Measurements from ENCODE around the gene GMCL1. TPM values are rescaled to one million over a fixed set of nuclear protein-coding genes. Genes with fewer than 3 reads are reported as not detected.

GMCL1 gene
- total RNA-seq, 1 donor, result 9.7 TPM

DNA sequence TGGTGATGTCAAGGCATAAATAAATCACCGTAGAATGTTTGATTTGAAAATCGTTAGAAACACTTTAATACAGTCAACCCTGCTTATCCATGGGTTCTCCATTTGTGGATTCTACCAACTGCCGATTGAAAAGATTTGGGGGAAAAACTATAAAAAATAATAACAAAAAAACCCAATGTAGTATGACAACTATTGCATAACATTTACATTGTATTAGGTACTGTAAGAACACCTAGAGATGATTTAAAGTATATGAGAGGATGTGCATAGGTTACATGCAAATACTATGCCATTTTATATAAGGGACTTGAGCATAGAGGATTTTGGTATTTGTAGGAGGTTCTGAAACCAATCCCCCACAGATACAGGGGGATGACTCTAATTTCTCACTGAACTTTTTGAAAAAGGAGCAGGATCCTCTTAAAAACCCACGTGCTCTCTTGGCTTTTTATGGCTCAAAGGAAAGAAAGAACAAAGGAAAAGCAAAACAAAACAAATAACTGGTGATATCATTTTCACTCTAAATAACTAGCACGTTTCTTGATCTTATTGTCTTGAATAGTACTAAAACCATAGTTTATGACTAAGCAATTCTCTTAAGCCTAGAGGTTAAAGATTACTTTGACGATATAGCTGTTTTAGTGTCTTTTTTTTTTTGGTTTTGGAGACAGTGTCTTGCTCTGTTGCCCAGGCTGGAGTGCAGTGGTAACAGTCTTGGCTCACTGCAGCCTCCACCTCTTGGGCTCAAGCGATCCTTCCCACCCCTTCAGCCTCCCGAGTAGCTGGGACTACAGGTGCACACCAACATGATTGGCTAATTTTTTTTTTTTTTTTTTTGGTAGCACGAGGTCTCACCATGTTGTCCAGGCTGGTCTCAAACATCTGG lies 17.0 kb downstream of the GMCL1 start:
- DNase-seq (ENCODE audit: low read depth), result no peak
- no peak overlapping the region for H3K4me3 ChIP-seq (ENCODE audit: low read depth, low read length)
- TF ChIP-seq, protein P1, sequence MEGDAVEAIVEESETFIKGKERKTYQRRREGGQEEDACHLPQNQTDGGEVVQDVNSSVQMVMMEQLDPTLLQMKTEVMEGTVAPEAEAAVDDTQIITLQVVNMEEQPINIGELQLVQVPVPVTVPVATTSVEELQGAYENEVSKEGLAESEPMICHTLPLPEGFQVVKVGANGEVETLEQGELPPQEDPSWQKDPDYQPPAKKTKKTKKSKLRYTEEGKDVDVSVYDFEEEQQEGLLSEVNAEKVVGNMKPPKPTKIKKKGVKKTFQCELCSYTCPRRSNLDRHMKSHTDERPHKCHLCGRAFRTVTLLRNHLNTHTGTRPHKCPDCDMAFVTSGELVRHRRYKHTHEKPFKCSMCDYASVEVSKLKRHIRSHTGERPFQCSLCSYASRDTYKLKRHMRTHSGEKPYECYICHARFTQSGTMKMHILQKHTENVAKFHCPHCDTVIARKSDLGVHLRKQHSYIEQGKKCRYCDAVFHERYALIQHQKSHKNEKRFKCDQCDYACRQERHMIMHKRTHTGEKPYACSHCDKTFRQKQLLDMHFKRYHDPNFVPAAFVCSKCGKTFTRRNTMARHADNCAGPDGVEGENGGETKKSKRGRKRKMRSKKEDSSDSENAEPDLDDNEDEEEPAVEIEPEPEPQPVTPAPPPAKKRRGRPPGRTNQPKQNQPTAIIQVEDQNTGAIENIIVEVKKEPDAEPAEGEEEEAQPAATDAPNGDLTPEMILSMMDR (IDR thresholded peaks at IDR 0.05; ENCODE audit: insufficient read depth, low read length), result no peak

DNA sequence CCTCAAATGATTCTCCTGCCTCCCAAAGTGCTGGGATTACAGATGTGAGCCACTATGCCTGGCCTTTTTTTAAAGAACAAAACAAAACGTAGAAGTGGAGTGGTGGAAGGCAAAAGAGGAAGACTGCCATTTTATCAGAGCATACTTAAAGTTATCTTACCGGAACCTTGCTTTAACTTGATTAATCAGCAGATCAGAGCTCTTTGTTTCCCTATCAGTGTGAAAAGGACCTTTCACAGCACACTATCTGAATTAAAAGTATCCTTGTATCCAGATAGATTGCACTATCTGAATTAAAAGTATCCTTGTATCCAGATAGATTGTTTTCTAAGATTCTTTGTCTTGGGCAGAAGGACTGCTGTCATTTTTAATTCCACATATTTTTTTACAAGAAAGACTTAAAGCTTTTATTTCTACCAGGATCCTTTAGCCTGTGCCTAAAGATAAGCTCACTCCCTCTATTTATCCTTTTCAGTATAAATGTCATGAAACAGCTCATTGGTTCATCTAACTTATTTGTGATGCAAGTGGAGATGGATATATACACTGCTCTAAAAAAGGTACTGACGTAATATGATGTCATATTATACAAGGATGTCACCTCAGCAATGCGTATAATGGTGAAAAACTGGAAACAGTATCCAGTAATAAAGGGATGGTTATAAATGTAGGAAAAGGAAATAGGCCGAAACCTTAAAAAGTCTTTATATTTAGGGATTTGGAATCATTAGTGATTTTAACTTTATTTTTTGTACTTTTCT lies 17.8 kb downstream of the GMCL1 start:
- DNase-seq (ENCODE audit: low read depth), result no peak
- H3K4me3 ChIP-seq (ENCODE audit: low read depth, low read length), result no peak overlapping the region
- TF ChIP-seq, protein P1 (IDR thresholded peaks at IDR 0.05; ENCODE audit: insufficient read depth, low read length), result no peak

DNA sequence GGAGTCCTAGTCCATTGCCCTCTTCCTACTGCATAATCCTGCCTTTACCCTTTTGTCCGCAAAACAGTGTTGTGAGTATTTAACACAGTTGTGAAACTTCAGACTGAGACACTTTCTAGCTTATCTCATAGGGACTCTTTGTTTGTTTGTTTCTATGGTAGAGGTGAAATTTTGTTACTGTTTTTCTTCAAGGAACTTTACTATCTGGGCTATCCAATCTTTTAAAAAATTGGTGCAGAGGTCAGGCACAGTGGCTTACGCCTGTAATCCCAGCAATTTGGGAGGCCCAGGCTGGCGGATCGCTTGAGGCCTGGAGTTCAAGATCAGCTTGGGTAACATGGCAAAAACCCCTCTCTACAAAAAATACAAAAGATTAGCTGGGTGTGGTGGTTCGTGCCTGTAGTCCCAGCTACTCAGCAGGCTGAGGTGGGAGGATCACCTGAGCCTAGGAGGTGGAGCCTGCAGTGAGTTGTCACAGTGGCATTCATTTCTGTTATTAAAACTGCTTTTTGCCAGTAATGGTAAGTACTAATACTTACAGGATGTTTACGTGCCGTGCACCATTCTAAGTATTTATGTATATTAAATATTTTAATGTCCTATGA lies 18.8 kb downstream of the GMCL1 start:
- H3K4me3 ChIP-seq (ENCODE audit: low read depth, low read length), result no peak overlapping the region
- TF ChIP-seq, protein P1 (IDR thresholded peaks at IDR 0.05; ENCODE audit: insufficient read depth, low read length), result no peak
- DNase-seq (ENCODE audit: low read depth), result no peak

DNA sequence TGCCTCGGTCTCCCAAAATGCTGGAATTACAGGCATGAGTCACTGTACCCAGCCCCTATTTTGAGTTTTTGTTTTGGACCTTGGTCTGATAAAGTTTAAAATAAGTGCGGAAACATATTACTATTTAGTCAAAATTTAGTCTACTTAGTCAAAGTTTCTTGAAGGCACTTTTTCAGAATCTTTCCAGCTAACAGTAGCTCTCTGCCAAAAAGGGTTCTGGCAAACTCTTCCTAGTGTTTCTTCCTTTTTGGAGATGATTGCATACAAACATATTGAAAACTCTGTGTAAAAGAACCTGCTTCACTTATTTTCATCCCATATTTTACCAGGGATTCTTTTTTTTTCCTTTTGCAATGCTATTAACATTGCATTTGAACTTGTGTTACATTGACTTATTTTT lies 28.8 kb downstream of the GMCL1 start:
- TF ChIP-seq, protein P1 (IDR thresholded peaks at IDR 0.05; ENCODE audit: insufficient read depth, low read length), result no peak
- no peak for DNase-seq (ENCODE audit: low read depth)
- H3K4me3 ChIP-seq (ENCODE audit: low read depth, low read length), result no peak overlapping the region

DNA sequence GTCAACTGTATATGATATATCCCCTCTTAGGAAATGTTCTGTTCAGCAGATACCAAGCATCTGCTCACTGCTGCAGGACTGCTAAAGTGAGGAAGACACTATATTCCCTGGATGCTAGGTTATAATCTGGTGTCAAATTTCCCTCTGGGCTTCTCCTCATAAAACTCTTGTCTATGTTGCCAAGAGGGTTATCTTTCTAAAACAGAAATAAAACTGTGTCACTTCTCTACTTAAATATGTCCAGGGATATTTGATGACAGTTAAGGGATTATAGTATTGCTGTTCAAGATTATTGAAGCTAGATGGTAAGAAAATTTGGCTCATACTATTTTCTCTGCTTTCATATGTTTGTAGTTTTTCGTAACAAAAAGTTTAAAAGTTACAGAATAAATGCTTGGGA lies 33.8 kb downstream of the GMCL1 start:
- DNase-seq (ENCODE audit: low read depth), result no peak
- H3K4me3 ChIP-seq (ENCODE audit: low read depth, low read length), result no peak overlapping the region
- TF ChIP-seq, protein P1 (IDR thresholded peaks at IDR 0.05; ENCODE audit: insufficient read depth, low read length), result no peak

DNA sequence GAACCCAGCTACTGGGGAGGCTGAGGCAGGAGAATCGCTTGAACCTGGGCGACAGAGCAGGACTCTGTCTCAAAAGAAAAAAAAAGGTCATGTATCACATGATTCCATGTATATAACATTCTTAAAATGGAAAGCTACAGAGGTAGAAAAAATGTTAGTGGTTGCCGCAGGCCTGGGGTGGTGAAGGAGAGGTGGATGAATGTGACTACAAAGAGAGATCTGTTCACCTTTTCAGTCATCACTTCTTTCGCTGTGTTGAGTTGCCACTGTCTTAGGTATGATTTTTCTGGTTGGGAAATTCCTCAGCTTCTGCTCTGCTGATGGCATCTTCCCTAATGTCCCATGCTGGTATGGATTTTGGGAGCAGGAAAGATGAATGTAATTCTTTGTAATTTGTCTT lies 59.0 kb downstream of the GMCL1 start:
- TF ChIP-seq, protein P1 (IDR thresholded peaks at IDR 0.05; ENCODE audit: insufficient read depth, low read length), result no peak
- DNase-seq (ENCODE audit: low read depth), result no peak
- no peak overlapping the region for H3K4me3 ChIP-seq (ENCODE audit: low read depth, low read length)
